HG02759 (cell line): ENCODE data around the gene SPECC1.
"Not testable (repeated sequence)": the region's sequence is repeated elsewhere in the genome, so short reads cannot be mapped to it uniquely, and the experiment has no call there.

Experiments used
- ATAC-seq: cut with Tn5 transposase; IDR thresholded peaks from one replicate; pipeline ENCODE4 v1.9.1; 2021; ENCODE audit warnings: mild to moderate bottlenecking, moderate library complexity; ENCODE audit not compliant: unreplicated experiment

The SPECC1 gene

GRCh38 chr17:20284570-20285295 lies 275.6 kb downstream of the SPECC1 start:
- ATAC-seq, result no peak

GRCh38 chr17:20289984-20290383 lies 280.8 kb downstream of the SPECC1 start:
- no peak for ATAC-seq

DNA sequence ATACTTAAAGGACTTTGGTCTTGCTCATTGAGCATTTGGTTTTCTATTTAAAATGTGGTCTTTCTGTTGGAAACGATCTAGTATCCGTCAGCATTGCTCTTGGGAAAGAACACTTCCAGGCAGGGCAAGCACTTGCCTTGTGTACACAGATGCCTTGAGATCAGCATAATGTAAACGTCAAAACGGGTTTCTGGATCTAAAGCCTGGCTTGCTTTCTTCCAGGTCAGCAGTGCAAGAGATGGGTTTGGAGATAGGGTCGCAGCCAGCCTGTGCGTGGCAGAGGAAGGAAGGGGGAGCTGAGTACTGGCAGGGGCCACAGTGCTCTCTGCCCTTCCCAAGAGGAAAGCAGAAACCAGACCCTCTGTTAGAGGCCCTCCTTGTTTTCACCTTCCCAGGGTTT lies 282.7 kb downstream of the SPECC1 start:
- ATAC-seq, result no peak

- no peak for ATAC-seq
These were observed 284.3 kb downstream of the SPECC1 start for GRCh38 chr17:20293501-20293900.

GRCh38 chr17:20294120-20294519 lies 285.0 kb downstream of the SPECC1 start:
- no peak for ATAC-seq

DNA sequence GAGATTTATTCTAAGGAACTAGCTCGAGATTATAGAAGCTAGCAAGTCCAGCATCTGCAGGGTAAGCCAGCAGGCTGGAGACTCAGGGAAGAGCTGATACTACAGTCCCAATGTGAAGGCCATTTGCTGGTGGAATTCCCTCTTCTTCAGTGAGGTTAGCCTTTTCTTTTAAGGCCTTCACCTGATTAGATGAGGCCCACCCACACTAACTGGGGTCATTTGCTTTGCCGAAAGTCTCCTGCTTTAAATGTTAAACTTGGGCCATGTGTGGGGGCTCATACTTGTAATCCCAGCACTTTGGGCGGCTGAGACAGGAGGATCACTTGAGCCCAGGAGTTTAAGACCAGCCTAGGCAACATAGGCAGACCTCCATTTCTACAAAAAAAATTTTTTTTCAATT lies 289.9 kb downstream of the SPECC1 start:
- no peak for ATAC-seq

GRCh38 chr17:20300436-20300934 lies 291.3 kb downstream of the SPECC1 start:
- no peak for ATAC-seq

GRCh38 chr17:20302246-20302917 lies 293.2 kb downstream of the SPECC1 start:
- no peak for ATAC-seq

GRCh38 chr17:20304961-20305360 lies 295.8 kb downstream of the SPECC1 start:
- no peak for ATAC-seq

GRCh38 chr17:20306924-20307323 lies 297.8 kb downstream of the SPECC1 start:
- ATAC-seq, result no peak

GRCh38 chr17:20307326-20307910 lies 298.3 kb downstream of the SPECC1 start:
- ATAC-seq, result no peak

GRCh38 chr17:20310481-20310880 lies 301.3 kb downstream of the SPECC1 start:
- no peak for ATAC-seq

- ATAC-seq, result no peak
These were observed 304.1 kb downstream of the SPECC1 start for GRCh38 chr17:20313306-20313705.

- ATAC-seq, result no peak
These were observed 304.7 kb downstream of the SPECC1 start for GRCh38 chr17:20313891-20314290.

GRCh38 chr17:20314834-20315233 lies 305.7 kb downstream of the SPECC1 start:
- ATAC-seq, result no peak

- no peak for ATAC-seq
These were observed 306.2 kb downstream of the SPECC1 start for GRCh38 chr17:20315311-20315710.

DNA sequence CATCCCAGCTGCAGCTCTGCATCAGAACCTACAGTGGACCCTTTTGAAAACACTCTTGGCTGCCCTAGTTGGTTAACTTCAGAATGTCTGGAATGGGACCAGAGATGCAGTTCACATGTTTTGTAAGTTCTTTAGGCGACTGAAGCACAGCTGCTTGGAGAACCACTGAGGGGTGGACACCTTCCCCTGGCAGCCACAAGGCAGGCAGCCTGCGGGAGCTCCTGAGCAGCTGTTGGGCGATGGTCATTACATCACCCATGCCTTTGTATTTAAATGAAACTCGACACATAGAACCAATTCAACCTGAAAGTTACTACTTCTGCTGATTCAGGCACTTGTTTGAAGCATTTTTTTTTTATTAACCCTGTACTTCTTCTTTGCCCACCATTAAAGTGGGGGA lies 306.7 kb downstream of the SPECC1 start:
- no peak for ATAC-seq

DNA sequence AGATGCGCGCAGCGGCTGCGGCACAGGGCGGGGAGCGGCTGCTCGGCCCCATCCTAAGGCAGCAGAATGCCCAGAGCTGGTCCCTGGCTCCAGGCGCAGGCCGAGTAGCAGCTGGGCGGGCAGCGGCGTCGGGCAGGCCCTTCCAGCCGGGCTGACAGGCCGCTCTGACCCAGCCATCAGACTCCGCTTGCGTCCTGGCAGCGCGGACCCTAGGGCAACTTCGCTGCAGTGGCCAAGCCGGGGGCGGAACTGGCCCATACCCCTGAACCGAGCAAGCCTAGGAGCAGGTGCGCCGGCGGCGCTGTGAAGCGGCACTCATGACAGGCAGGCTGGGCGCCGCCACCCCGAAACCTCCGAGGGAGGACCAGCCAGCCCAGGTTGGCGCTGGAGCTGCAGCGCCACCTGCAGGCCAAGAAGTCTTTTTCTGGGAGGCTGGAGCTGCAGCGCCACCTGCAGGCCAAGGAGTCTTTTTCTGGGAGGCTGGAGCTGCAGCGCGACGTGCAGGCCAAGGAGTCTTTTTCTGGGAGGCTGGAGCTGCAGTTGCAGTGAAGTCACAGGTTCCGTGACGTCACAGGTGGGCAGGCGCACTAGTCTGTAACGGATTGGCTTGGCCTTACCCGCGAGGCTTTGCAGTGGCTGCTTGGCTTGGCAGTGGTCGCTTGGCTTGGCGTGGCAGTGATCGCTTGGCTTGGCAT lies 311.5 kb downstream of the SPECC1 start:
- ATAC-seq, result peak; percentile 73

GRCh38 chr17:20321357-20321756 lies 312.2 kb downstream of the SPECC1 start:
- not testable (repeated sequence) for ATAC-seq

- ATAC-seq, result not testable (repeated sequence)
These were observed 318.6 kb downstream of the SPECC1 start for GRCh38 chr17:20327739-20328138.

GRCh38 chr17:20351405-20351804 lies 342.2 kb downstream of the SPECC1 start:
- not testable (repeated sequence) for ATAC-seq
